Pancreas (tissue), 10 donors: ENCODE data around the gene ALKBH1. TPM values are rescaled to one million over a fixed set of nuclear protein-coding genes. Genes with fewer than 3 reads are reported as not detected.
"Not testable (repeated sequence)": the region's sequence is repeated elsewhere in the genome, so short reads cannot be mapped to it uniquely, and the experiment has no call there.

Experiments
- ATAC-seq, 4 donors: fragments of 200-7000 bp; cut with Tn5 transposase; one replicate each; pipeline versions ENCODE4 v1.8.0 to v1.9.1; 2020; ENCODE audit warnings: mild to moderate bottlenecking in 4 of 4, moderate library complexity in 4 of 4
- DNase-seq, 6 donors: peaks; one replicate each; pipeline ENCODE4 v3.0.0-alpha.2; 2020
- FAIRE-seq: peaks from 2 replicates; lab custom pipeline; 2012; peaks lifted over from hg19 to GRCh38; lab: Jason Lieb, UNC
- H3K27ac ChIP-seq, 4 donors: fragments of 200-600 bp; sonication (generic); 1 replicate in 3 of 4; 2 replicates in 1 of 4; pipeline versions ENCODE4 v1.5.0 to v1.8.0; 2020
- H3K27me3 ChIP-seq, 4 donors: fragments of 200-600 bp; one replicate each; pipeline ENCODE4 v1.8.0; 2021
- H3K36me3 ChIP-seq, 3 donors: fragments of 200-600 bp; sonication (generic) in 1 of 3; one replicate each; pipeline versions ENCODE4 v1.5.0 to v1.8.0; 2020 to 2021
- H3K4me1 ChIP-seq, 3 donors: fragments of 200-600 bp; one replicate each; pipeline ENCODE4 v1.8.0; 2021
- H3K4me3 ChIP-seq, 4 donors: fragments of 200-600 bp; sonication (generic) in 2 of 4; one replicate each; pipeline versions ENCODE4 v1.5.0 to v1.8.0; 2020 to 2021
- H3K9me3 ChIP-seq, 4 donors: fragments of 200-600 bp; one replicate each; pipeline ENCODE4 v1.8.0; 2021
- CTCF ChIP-seq, 4 donors: fragments of 200-600 bp; sonication (generic) in 3 of 4; IDR thresholded peaks; one replicate each; pipeline versions ENCODE4 v1.5.0 to v1.8.0; 2021; ENCODE audit warnings: antibody characterized with exemption in 4 of 4
- WGBS, 2 donors: extraction: QIAGEN DNeasy Blood & Tissue Kit; methylation state at CpG; one replicate each; pipeline ENCODE4 v1.1.7; 2013; 5-methylcytosine and 5-hydroxymethylcytosine counted together
- intact Hi-C, 3 donors: fragments of 100-400 bp; cut with DNase I; formaldehyde crosslinking; loops; one replicate each; pipeline versions ENCODE4 v1.11.1 to v1.14.2; 2022
- polyA plus RNA-seq, 2 donors: library from polyadenylated mRNA; stranded (reverse); fragments of 200-250 nt; gene quantifications; one replicate each; pipeline ENCODE4 v1.2.3, GENCODE V29; 2013
- total RNA-seq, 6 donors: library from RNA; stranded (reverse); fragmentation: NEBNext Ultra II Directional in 4 of 6; extraction: Animal tissue kit (Norgen Biotek cat#: 25700) in 4 of 6; gene quantifications; one replicate each; pipeline versions ENCODE4 v1.2.1 to v1.2.4, GENCODE V29; 2021 to 2023
- donor health status: healthy with polysubstance abuse.
- donor health status: DM: no; HTN: no; CAD: no; lungs with moderate emphysema.
- donor health status: DM: no; HTN: no; CAD: no.
- donor health status: control.
- donor health status: control.
- donor health status: Bipolar disorder and iron deficiency.
- donor health status: DM: yes; HTN: yes; CAD: no.
- donor health status: DM: no; HTN: no; CAD: no.
- donor health status: DM: no; HTN: no; CAD: no.
- donor health status: DM: yes; HTN: yes; CAD: no.

The ALKBH1 gene
- total and polyA plus RNA-seq, 8 donors = 3.5 to 9.7 (median 5.2) TPM

- peak overlapping the region in 3 of 4 donors; percentile 23 to 43 (median 33) for H3K4me3 ChIP-seq
- WGBS, 2 donors = 23% methylated on average over 47 of the region's 47 CpGs
These were observed 66.1 kb downstream of the ALKBH1 start for GRCh38 chr14:77641534-77642341.

GRCh38 chr14:77640756-77641533 lies 66.9 kb downstream of the ALKBH1 start:
- FAIRE-seq = no peak
- peak in 2 of 4 donors; percentile 20 to 22 for ATAC-seq

More at GRCh38 chr14:77641534-77642341, 66.1 kb downstream of the ALKBH1 start:
- ATAC-seq (peak; percentile 82 to 89 (median 88)), DNase-seq (peak; percentile 28 to 78 (median 52)), FAIRE-seq (no peak)
- no peaks in the 10 kb centered on the region for H3K9me3 ChIP-seq
- H3K36me3 ChIP-seq = no peaks in the 10 kb centered on the region
- peak overlapping the region in 2 of 4 donors; percentile 52 to 60 for H3K27ac ChIP-seq
- H3K27me3 ChIP-seq = no peaks in the 10 kb centered on the region
- intact Hi-C loops = no loop called here
- H3K4me1 ChIP-seq = no peaks in the 10 kb centered on the region
- TF ChIP-seq CTCF (IDR thresholded peaks at IDR 0.05) = no peak

DNA sequence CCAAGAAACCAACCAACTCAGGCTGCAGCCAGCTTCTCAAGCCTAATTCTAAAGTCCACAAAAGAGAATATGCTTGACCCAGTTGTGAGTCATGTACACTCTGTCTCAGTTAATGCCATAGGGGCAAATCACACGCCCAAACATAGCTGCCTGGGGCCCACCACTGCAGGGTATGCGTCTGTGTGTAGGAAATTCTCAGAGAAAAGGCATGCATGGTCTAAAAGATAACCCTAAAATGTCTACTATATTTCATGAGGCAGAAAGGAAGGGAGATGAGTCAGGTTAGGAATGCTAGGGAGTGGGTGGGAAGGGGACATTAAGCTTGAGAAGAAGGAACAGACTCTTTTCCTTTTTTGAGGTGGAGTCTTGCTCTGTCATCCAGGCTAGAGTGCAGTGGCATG lies 69.1 kb downstream of the ALKBH1 start:
- FAIRE-seq (no peak), DNase-seq (no peak), ATAC-seq (no peak)
- no peaks in the 10 kb centered on the region for H3K36me3 ChIP-seq
- no peaks in the 10 kb centered on the region for H3K27me3 ChIP-seq
- TF ChIP-seq CTCF (IDR thresholded peaks at IDR 0.05) = no peak
- no peak overlapping the region for H3K27ac ChIP-seq
- H3K4me1 ChIP-seq = no peaks in the 10 kb centered on the region
- no peaks in the 10 kb centered on the region for H3K9me3 ChIP-seq
- intact Hi-C loops = no loop called here
- 63 to 74% methylated on average over 2 of the region's 2 CpGs for whole genome bisulfite sequencing, 2 donors
- no peak overlapping the region for H3K4me3 ChIP-seq

More at GRCh38 chr14:77640756-77641533, 66.9 kb downstream of the ALKBH1 start:
- intact Hi-C loops = no loop called here
- peak overlapping the region in 1 of 4 donors; percentile 43 for H3K4me3 ChIP-seq
- DNase-seq = no peak
- no peaks in the 10 kb centered on the region for H3K27me3 ChIP-seq
- no peak for TF ChIP-seq CTCF (IDR thresholded peaks at IDR 0.05)
- WGBS, 2 donors = 81 to 87% methylated on average over 16 of the region's 16 CpGs
- H3K4me1 ChIP-seq = no peaks in the 10 kb centered on the region
- H3K9me3 ChIP-seq = no peaks in the 10 kb centered on the region
- H3K27ac ChIP-seq = peak overlapping the region in 1 of 4 donors; percentile 60
- H3K36me3 ChIP-seq = no peaks in the 10 kb centered on the region

DNA sequence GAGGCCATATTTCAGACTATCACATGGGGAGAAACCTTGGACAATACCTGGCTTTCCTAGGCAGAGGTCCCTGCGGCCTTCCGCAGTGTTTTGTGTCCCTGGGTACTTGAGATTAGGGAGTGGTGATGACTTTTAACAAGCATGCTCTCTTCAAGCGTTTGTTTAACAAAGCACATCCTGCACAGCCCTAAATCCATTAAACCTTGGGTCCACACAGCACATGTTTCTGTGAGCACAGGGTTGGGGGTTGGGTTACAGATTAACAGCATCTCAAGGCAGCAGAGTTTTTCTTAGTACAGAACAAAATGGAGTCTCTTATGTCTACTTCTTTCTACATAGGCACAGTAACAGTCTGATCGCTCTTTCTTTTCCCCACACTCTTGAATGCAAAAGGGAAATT lies 72.0 kb downstream of the ALKBH1 start:
- ATAC-seq, intact Hi-C loops: not testable (repeated sequence)

DNA sequence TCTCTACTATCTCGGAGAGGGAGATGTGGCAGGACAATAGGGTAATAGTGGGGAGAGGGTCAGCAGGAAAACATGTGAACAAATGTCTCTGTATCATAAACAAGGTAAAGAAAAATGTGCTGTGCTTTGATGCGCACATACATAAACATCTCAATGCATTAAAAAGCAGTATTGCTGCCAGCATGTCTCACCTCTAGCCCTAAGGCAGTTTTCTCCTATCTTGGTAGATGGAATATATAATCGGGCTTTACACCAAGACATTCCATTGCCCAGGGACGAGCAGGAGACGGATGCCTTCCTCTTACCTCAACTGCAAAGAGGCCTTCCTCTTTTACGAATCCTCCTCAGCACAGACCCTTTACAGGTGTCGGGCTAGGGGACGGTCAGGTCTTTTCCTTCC lies 72.4 kb downstream of the ALKBH1 start:
- ATAC-seq, H3K27ac ChIP-seq, H3K27me3 ChIP-seq, intact Hi-C loops, H3K9me3 ChIP-seq, H3K4me3 ChIP-seq, FAIRE-seq, H3K4me1 ChIP-seq, DNase-seq, H3K36me3 ChIP-seq: not testable (repeated sequence)
- WGBS, 2 donors = 73 to 80% methylated on average over 8 of the region's 8 CpGs

More for the DNA sequence above, 72.0 kb downstream of the ALKBH1 start:
- WGBS, 2 donors = 64 to 81% methylated on average over 3 to 4 of the region's 4 CpGs
- H3K4me3 ChIP-seq, FAIRE-seq, H3K4me1 ChIP-seq, H3K36me3 ChIP-seq, H3K27ac ChIP-seq, H3K27me3 ChIP-seq, DNase-seq, H3K9me3 ChIP-seq: not testable (repeated sequence)
